Right ventricle myocardium inferior (tissue), 1 donor: ENCODE measurements around the gene IL19. TPM values are rescaled to one million over a fixed set of nuclear protein-coding genes. Genes with fewer than 3 reads are reported as not detected.

Experiments used
- ATAC-seq: fragments of 200-7000 bp; cut with Tn5 transposase; one replicate; pipeline ENCODE4 v1.9.1; 2020; ENCODE audit warnings: mild to moderate bottlenecking, moderate library complexity
- DNase-seq: peaks from one replicate; pipeline ENCODE4 v3.0.0; 2021; ENCODE audit errors: missing footprints
- intact Hi-C: fragments of 100-400 bp; cut with DNase I; formaldehyde crosslinking; loops from one replicate; pipeline ENCODE4 v1.11.0; 2022
- total RNA-seq: library from RNA; stranded (reverse); fragmentation: NEBNext Ultra II Directional; extraction: Animal tissue kit (Norgen Biotek cat#: 25700); gene quantifications from one replicate; pipeline ENCODE4 v1.2.1, GENCODE V29; 2021
- donor health status: DM: no; HTN: yes; CAD: no; lungs with severe emphysema.

Gene IL19
- total RNA-seq, 1 donor from 2014 or later: not detected

DNA sequence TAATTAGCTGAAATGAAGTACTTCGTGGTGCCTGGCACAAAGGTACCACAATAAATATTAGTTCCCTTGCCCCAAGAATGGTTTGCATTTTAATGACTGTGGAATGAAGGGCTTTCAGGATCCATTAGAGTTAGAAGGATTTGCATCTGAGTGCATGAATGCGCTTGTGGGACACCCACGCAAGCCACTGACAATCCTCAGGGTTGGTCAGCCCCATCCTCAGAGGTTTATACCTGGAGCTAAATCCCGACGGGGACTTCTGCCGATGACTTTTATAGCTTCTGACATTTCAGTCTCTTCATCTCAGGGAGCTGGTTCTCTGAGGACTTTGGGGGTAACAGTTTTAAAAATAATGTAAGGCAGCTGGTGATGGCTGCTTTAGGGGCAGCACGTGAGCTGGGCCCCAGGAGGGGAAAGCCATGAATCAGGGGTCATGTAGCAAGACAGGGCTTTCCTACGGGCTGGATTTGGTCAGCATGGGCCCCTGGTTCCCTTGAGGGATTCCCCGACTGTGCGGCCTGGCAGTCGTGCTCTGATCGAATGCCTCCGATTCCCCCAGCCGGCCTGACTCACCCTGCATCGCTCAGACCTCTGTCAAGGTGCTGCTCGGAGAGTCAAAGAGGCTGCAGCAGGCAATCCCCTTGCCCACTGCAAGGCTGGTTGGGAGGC lies 22.5 kb downstream of the IL19 start:
- intact Hi-C loops: no loop called here
- DNase-seq (no peak), ATAC-seq (no peak)

DNA sequence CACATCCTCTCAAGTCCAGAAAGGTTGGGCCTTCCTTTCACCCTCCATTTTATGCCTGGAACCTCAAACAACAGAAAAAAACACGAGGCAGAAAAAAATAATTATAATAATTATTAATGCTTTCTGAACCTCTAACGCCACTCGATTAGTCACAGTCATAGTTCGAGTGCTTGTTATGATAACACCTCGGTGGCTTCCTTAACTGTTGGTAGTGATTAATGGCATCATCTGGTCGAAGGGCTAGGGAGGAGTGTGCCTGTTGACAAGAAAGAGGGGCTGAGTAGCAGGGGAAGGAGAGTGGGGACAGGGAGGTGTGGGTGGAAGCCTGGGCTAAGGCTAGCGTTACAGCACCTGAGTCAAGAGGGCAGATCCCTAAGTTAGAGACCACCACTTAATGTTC lies 23.0 kb downstream of the IL19 start:
- no peak for ATAC-seq
- intact Hi-C loops: no loop called here

DNA sequence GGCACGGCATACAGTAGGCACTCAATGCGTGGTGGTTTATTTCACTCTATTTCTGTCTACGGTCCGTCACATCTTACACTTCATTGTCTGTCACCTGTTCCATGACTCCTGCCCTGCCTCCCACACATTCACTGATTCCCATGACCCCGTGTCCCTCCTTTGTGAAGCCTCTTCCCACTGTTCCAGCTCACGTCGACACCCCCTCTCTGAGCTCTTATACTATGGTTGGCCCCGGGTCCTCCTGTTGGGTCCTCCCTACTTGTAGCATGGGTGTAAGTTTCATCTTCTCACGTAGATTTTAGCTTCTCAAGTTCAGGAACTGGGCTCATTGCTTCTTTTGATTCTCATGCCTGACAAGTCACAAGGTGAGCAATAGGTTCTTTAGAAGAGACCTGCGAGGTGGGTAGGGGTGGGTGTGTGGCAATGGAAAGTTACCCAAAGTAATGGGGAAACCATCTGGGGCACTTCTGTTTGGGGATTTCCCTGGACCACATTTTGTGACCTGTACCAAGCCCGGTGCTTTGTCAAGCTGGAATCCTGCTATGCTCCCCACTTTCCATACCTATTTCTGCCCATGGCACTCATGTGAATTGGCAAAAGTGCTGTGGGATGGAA lies 23.8 kb downstream of the IL19 start:
- intact Hi-C loops: no loop called here
- DNase-seq (no peak), ATAC-seq (no peak)

More for the DNA sequence above, 23.0 kb downstream of the IL19 start:
- no peak for DNase-seq

DNA sequence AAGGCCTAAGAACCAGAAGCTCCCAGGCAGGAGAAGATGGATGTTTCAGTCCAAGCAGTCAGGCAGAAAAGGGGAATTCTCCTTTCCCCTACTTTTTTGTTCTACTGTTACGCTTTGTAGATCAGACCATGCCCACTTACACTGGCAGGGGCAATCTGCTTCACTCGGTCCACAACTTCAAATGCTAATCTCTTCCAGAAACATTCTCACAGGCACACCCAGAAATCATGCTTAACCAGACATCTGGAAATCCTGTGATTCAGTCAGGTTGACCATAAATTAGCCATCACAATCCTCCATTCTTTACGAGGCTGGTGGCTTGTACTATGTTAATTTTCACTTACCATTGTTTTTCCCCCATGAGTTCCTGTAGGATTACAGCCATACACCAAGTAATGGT lies 25.5 kb downstream of the IL19 start:
- no peak for DNase-seq
- intact Hi-C loops: no loop called here
- no peak for ATAC-seq

DNA sequence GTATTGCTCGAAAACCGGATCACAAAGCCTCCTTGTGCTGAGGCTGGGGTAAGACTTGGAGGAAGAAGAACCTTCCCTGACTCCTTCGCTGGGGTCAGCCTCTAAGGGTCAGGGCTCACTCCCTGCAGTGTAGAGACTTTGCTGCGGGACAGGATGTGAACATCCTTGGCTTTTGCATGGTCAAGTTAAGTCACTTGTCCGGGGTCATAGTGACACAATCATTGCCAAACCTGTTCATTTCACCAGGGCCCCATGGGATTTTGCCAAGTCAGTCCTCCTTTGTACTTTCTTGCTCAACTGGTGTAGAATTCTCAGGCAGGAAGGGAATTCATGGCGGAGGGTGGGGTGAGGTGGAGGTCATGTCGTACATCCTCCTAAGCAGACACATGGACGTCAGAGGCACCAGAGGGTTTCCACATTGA lies 26.4 kb downstream of the IL19 start:
- DNase-seq: no peak
- intact Hi-C loops: no loop called here
- ATAC-seq: no peak

DNA sequence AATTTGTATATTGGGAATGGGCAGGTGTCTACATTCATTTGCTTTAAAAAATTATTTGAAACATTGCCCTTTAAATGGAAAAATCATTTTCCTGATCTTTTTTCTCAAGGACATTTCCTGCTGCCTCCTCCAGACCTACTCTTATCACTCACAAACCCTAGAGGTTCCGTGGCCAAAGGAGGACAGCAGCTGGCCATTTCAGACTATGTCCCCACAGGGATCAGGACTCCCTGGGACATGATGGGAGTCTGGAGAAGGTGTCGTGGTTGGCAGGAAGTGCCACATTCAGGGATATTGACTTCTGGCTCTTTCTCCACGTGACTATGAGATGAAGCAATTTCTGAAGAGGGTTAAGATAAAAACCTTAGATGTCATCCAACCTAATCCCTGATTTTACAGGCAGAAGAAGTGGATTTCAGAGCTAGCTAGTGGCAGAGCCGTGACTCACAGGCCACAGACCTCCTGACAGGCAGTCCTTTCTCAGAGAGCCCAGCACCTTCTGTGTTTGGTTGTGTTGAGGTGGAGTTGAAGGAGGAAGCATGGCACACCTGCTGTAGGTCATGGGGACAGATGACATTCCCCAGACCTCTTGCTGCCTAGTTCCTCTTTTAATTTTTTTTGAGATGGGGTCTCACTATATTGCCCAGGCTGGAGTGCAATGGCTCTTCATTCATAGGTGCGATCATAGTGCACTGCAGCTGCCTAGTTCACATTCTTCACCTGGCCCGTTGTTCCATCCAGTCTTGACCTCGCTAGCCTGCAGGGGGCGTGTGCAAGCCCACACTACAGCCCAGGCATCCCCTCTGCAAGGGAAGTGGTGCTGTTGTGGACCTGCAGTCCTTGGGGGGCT lies 27.2 kb downstream of the IL19 start:
- ATAC-seq: no peak
- no peak for DNase-seq
- intact Hi-C loops: no loop called here

DNA sequence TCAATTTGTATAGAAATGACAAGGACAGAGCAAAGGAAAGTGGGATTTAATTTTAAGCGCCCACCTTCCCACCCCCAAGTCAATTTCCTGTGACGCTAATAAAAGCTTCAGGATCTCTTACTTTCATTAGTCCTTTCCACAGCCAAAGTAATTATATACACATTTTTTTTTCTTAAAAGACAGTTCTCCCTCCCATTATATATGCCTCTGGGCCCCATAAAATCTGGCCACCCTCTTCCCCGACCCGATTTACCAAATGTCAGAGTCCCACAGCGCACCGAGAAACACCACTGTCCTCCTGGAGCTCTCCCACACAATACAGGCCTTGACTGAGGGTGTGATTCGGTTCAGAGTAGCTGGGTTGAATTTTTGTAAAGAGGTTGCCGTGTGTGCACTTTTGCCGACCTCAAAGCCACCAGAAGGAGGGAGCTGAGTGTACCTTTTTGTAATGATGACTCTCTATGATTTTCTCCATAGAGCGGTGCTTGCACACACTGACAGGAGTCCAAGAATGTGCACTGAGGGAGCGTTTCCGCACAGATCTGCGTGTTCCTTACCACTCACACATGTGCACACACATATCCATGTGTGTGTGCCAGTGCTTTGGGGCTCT lies 27.9 kb downstream of the IL19 start:
- no peak for DNase-seq
- ATAC-seq: no peak
- intact Hi-C loops: no loop called here

DNA sequence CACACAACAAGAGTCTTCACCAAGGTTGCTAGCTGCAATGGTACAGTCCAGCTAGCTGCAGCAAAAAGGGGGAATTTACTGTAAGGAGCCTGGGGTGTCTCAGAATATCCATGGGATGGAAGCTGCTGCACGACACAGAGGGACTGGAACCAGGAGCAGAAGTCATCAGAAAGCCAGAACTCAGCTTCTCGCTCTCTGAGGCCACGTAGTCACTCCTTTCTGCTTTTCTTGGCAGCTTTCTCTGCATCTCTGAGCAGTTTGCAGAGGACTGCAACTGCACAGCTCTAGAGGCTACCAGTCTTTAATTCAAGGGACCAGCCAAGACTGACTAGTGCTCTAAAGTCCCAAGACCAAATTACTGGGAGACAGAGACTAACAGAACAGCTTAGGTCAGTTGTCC lies 28.7 kb downstream of the IL19 start:
- ATAC-seq (no peak), DNase-seq (no peak)
- intact Hi-C loops: no loop called here

DNA sequence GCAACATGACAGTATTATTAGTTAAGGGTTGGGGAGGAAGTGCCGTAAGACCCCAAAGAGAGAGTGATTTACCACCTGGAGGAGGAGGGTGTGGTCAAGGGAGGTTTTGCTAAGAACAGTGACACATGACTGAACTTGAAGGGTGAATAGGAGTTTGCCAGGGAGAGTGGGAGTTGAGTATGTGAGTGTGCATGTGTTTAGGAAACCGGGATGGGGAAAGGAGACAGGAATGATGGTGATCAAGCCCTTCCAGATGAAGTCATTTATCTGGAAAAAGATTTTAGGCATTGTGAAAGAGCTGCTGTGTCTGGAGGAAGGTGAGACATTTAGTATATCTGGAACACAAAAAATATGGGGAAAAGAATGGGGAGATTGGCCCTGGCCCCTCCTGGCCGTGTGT lies 29.8 kb downstream of the IL19 start:
- ATAC-seq (no peak), DNase-seq (no peak)
- intact Hi-C loops: loop anchor here (5.0 kb wide), 1 partner anchor 63 kb away; no protein-coding TSS in a partner anchor

DNA sequence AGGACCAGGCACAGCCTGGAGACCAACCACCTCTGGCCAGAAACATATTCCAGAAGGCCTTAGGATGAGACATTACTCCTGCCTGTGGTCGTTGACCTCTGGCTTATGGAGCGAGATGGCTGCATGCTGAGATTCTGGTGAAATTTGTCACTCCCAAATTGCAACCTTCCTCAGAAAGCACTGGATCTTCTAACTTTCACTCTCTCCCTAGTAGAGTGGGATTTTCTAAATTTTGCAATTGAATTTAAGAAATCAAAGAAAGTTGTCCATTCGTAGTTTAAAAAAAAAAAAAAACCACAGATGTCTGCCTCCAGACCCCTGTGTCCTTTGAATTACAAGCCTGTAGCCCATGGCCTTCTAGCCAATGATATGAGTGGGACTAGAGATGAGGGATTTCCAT lies 30.3 kb downstream of the IL19 start:
- DNase-seq: no peak
- ATAC-seq: no peak
- intact Hi-C loops: loop anchor here (5.0 kb wide), 1 partner anchor 64 kb away; no protein-coding TSS in a partner anchor

DNA sequence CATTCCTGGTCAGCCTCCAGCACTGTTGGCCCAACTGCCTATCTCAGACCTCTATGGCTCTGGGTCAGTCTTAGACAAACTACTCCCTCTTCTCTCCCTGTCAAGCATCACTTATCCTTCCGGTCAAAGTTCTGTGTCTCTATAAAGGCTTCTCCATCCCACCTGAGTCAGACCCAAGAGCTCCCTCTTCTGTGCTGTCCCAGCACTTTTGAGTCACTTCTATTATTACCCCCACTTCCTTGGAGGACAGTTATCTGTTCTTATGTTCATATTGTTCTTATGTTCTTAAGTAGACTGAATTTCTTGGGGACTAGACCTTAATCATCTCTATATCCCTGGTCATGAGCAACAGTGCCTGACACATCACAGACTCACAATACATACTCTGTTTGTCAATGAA lies 30.9 kb downstream of the IL19 start:
- ATAC-seq (no peak), DNase-seq (no peak)
- intact Hi-C loops: loop anchor here (5.0 kb wide), 1 partner anchor 64 kb away; no protein-coding TSS in a partner anchor

DNA sequence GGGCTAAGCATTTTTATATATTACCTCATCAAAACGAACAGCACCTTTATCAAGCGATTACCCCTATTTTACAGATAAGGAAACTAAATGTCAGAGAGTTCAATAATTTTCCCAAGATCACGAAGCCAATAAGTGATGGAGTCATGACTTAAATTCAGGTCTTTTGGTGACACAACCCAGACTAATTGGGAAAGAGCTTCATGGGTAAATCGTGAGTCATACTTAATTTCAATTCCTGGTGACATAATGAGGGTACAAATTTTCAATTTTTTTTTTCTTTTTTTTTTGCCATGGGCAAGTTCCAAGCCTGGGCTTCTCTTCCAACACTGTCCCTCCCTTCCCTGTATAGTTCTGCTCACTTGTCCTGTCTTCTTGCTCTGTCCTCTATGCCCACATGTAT lies 31.8 kb downstream of the IL19 start:
- no peak for DNase-seq
- no peak for ATAC-seq
- intact Hi-C loops: loop anchor here (5.0 kb wide), 1 partner anchor 65 kb away; no protein-coding TSS in a partner anchor

DNA sequence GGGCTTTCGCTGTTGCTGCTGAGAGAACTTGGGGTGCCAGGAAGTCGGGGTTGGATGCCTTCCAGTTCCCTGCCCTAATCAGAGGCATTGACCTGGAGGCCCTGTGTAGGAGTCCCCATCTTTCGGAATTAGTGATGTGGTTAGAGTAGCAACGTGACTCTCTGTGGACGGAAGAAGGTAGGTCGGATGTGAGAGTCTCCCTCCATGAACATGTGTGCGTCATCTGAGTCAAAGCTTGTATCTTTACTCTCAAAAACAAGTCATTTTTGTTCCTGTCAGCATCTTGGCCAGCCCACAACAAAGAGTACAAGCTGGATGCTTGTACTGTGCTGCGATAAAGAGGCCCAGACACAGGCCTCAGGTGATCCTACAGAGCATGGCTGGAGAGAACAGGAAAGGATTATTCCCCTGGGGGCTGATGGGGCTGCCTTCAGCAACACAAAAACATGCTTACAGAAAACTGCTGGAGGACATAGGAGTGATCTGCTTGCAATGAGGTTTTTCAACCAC lies 32.7 kb downstream of the IL19 start:
- ATAC-seq: no peak
- no peak for DNase-seq
- intact Hi-C loops: loop anchor here (5.0 kb wide), 1 partner anchor 66 kb away; no protein-coding TSS in a partner anchor

DNA sequence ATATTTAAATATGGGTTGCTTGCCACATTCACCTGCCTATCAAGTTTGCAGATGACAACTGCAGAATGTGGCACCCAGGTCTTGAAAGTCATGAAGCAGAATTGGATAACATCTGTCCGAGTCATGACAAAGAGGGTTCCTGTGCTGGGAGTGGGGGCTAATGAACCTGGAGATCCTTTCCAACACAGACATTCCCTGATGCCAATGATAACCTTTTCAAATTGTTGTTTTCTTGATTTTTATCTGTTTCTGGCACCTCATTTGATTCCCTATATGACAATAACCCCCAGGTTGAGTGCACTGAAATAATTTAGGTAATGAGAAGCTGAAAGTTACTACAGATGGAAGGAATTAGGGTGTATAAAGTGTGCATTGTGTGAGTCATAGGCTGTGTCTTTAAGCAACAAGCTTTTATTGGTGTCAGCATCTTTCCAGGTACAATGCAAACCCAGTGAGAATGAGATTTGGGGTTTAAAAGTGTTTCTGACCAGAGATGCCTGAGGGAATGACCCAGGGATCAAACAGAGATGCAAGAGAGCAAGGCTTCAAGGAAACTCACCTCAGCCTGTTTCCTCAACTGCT lies 33.7 kb downstream of the IL19 start:
- no peak for ATAC-seq
- intact Hi-C loops: loop anchor here (5.0 kb wide), 1 partner anchor 67 kb away; no protein-coding TSS in a partner anchor
- DNase-seq: no peak

DNA sequence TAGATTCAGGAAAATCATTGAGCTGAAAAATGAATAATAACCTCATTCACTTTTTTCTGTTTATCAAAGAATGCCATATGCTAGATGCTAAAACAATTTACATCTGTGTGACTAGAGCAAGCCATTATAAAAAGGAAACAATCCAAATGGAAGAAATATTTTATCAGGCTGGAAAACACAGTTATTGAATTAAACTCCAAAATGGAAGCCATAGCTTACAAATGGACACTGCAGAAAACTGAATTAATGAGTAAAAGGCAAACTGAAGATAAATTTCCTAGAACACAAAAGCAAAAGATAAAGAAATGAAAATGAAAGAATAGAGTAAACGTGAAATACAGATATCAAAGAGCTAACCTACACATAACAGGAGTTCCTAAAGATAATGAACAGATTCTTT lies 34.8 kb downstream of the IL19 start:
- ATAC-seq (no peak), DNase-seq (no peak)
- intact Hi-C loops: loop anchor here (5.0 kb wide), 2 partner anchors 78 to 107 kb away; no protein-coding TSS in a partner anchor

DNA sequence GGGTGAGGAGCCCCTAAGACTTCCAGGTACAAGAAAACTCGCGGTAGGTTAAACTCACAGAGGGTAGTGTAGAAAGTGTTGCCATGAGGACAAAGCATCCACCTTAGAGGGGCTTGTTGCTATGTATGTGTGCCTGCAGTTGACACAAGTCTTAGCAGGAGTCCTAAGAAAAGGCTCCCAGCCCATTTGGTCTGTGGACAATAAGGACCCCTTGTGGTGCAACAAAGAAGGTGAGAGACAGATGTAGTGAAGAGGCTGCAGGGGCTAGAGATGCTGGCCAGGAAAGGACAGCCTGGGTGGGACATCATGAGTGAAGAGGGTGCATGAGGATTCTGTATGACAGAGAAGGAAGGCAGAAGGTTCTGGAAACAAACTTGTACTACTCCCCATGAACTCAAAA lies 38.0 kb downstream of the IL19 start:
- ATAC-seq (peak; percentile 68), DNase-seq (no peak)
- intact Hi-C loops: loop anchor here (2.0 to 5.0 kb wide), 3 partner anchors 81 to 174 kb away; partner anchors contain the start of gene DYRK3

DNA sequence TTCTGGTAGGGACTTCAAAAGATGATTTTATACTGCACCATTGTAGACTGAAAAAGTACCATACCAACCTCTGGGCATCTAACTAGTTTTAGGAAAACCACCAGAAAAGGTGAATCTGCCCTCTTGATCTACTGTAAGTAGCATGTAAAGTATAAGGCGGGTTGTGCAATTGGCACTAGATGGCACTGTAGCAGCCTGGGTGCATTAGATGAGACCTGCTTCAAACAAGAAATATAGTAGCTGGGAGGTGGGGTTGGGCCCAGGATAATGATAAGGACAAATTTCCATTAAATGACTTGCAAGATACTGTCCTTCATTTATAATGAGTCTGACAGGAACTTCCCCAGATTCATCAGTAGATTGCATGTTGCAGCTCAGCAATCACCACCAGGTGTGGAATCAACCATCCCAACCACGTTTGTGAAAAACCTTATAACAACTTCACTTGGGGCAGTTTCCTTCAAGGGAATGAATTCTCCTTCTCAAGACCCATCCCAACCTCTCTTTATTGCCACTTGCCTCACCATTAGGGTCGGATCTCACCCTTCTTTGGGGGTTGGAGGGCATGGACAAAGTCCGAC lies 39.0 kb downstream of the IL19 start:
- intact Hi-C loops: loop anchor here (2.0 to 5.0 kb wide), 3 partner anchors 82 to 175 kb away; partner anchors contain the start of gene DYRK3
- ATAC-seq (no peak), DNase-seq (no peak)

DNA sequence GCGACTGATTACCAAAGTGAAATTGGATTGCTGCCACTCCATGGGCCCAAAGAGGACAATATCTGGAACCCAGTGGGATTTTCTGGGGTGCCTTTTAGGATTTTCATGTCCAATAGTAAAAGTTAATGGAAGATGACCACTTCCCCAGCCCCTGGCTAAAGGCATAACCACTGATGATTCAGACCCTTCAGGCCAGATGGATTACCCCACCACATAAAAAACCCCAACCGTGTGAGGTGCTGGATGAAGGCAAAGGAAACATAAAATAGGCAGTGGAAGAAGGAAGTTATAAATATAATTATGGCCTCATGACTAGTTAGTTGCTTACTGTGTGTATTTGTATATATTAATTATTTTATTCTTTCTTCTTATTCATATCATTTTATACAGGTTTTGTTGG lies 41.9 kb downstream of the IL19 start:
- no peak for ATAC-seq
- intact Hi-C loops: no loop called here

More for the DNA sequence above, 41.9 kb downstream of the IL19 start:
- no peak for DNase-seq
